Measurements from ENCODE around the gene ZNF175.
"Not testable (repeated sequence)": the region's sequence is repeated elsewhere in the genome, so short reads cannot be mapped to it uniquely, and the experiment has no call there.

ZNF175 gene

DNA sequence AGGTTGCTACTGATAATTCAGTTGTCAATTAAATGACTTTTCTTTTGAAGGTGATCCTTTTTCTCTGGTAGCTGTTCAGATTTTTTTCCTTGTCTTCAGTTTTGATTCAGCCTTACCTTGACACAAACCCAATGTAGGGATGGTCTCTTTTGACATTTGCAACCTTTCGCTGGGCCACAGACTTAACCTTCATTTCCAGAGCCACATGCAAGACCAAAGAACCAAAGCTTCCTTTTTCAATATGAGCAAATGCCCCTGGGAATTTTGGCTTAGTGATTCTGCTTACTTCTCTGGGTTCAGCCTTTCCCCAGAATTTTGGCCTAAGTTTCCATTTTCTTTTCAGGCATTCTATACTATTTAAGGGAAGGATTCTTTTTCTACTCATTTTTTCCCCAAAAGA is 39.5 kb downstream of the ZNF175 start:
- no peak for TF ChIP-seq ZFX (IDR thresholded peaks at IDR 0.05; ENCODE audit: borderline replicate concordance)
- TF ChIP-seq, protein P1, sequence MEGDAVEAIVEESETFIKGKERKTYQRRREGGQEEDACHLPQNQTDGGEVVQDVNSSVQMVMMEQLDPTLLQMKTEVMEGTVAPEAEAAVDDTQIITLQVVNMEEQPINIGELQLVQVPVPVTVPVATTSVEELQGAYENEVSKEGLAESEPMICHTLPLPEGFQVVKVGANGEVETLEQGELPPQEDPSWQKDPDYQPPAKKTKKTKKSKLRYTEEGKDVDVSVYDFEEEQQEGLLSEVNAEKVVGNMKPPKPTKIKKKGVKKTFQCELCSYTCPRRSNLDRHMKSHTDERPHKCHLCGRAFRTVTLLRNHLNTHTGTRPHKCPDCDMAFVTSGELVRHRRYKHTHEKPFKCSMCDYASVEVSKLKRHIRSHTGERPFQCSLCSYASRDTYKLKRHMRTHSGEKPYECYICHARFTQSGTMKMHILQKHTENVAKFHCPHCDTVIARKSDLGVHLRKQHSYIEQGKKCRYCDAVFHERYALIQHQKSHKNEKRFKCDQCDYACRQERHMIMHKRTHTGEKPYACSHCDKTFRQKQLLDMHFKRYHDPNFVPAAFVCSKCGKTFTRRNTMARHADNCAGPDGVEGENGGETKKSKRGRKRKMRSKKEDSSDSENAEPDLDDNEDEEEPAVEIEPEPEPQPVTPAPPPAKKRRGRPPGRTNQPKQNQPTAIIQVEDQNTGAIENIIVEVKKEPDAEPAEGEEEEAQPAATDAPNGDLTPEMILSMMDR (IDR thresholded peaks at IDR 0.05), result no peak
- no peak overlapping the region for H3K27ac ChIP-seq

DNA sequence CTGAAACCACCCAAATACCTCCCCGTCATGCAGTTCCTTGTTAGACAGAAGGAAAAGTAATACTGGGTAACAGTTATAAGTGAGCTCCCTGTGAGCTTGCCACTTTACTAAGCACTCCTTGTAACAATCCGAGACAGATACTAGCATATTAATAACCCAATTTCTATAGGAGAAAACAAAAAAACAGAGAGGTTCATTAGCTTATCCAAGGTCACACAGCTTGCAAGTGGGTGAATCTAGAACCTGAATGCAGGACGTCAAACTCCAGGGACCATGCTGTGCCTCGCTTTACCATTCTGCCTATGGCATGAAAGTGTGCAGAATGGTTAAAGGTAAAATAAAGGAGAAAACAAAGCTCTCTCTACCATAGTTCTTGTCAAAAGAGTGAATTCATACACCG is 43.7 kb downstream of the ZNF175 start:
- TF ChIP-seq ZFX (IDR thresholded peaks at IDR 0.05; ENCODE audit: borderline replicate concordance), result no peak
- TF ChIP-seq, protein P1 (IDR thresholded peaks at IDR 0.05), result no peak
- no peak overlapping the region for H3K27ac ChIP-seq

DNA sequence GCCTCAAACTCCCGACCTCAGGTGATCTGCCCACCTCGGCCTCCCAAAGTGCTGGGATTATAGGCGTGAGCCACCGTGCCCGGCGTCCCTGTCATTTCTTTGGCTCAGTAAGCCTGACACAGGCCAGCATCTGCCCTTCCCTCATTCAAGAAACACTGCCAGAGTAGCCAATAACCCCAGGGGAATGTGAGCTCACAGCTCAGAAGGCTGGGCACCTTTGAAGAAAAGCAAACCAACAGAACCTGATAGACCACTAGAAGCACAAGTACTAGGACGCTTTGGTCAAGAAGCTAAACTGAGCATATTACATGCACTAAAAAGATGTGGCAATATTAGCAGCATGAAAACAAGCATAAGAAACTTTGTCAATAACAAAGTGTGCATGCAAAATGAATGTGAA is 44.9 kb downstream of the ZNF175 start:
- no peak for TF ChIP-seq ZFX (IDR thresholded peaks at IDR 0.05; ENCODE audit: borderline replicate concordance)
- TF ChIP-seq, protein P1 (IDR thresholded peaks at IDR 0.05), result no peak
- H3K27ac ChIP-seq, result no peak overlapping the region

DNA sequence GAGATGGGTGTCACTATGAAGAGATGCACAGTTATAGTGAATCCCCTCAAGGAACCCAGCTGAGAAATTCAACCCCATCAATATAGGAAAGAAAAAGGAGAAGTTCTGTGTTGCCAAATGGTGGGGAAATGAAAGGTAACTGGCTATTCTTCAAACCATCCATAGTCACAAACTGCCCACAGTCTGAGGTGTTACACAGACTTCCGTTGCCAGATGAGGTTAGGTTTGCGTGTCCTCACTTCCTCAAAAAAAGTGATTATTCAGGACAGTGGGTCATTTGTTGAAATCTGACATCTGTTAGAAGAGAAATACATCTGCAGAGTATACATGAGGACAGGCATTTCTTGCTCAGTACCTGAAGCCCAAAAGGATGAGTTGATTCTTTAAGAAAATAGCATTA is 50.1 kb downstream of the ZNF175 start:
- H3K27ac ChIP-seq, result no peak overlapping the region
- TF ChIP-seq, protein P1 (IDR thresholded peaks at IDR 0.05), result no peak
- TF ChIP-seq ZFX (IDR thresholded peaks at IDR 0.05; ENCODE audit: borderline replicate concordance), result no peak

DNA sequence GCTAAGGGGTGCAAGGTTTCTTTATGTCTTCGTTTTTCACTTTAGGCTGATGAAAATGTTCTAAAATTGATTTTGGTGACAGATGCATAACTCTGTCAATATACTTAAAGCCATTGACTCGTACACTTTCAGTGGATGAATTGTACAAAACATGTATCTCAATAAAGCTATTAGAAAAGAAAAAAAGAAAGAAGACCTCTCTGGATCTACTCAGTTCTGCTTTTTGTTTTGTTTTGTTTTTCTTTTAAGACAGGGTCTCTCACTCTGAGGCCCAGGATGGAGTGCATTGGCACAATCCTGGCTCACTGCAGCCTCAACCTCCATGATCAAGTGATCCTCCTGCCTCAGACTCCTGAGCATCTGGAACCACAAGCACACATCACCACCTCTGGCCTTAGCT is 55.6 kb downstream of the ZNF175 start:
- TF ChIP-seq, protein P1 (IDR thresholded peaks at IDR 0.05), result no peak
- no peak for TF ChIP-seq ZFX (IDR thresholded peaks at IDR 0.05; ENCODE audit: borderline replicate concordance)

DNA sequence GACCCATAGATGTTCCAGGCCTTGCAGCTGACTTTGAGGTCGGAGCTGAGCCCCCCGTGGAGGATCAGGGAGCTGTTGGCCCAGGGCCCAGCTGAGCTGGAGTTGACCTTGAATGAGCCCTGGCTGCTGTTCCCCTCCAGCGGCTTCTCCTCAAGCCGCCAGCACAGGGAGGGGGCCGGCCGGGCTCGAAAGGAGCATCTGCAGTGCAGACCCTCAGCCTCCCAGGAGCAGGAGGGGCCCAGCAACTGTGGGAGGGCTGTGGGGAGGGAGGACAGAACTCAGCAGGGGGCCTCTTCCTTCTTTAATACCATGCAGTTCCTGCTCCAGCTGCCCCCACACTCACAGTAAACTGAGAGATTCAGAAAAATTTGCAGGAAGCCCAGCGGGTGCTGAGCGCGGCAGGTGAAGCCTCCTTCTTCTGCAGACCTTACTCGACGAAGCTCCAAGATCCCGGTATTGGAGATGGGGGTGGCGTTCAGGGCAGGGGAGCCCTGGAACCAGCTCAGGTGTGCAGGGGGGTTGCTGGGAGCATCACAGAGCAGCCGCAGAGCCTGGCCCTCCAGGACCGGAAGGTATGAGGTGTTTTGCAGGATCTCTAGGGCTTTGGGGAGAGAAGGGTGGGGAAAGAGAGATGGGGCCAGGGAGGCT is 56.5 kb downstream of the ZNF175 start:
- no peak overlapping the region for H3K27ac ChIP-seq
- TF ChIP-seq, protein P1 (IDR thresholded peaks at IDR 0.05), result no peak
- no peak for TF ChIP-seq ZFX (IDR thresholded peaks at IDR 0.05; ENCODE audit: borderline replicate concordance)

More for the DNA sequence above, 55.6 kb downstream of the ZNF175 start:
- no peak overlapping the region for H3K27ac ChIP-seq

DNA sequence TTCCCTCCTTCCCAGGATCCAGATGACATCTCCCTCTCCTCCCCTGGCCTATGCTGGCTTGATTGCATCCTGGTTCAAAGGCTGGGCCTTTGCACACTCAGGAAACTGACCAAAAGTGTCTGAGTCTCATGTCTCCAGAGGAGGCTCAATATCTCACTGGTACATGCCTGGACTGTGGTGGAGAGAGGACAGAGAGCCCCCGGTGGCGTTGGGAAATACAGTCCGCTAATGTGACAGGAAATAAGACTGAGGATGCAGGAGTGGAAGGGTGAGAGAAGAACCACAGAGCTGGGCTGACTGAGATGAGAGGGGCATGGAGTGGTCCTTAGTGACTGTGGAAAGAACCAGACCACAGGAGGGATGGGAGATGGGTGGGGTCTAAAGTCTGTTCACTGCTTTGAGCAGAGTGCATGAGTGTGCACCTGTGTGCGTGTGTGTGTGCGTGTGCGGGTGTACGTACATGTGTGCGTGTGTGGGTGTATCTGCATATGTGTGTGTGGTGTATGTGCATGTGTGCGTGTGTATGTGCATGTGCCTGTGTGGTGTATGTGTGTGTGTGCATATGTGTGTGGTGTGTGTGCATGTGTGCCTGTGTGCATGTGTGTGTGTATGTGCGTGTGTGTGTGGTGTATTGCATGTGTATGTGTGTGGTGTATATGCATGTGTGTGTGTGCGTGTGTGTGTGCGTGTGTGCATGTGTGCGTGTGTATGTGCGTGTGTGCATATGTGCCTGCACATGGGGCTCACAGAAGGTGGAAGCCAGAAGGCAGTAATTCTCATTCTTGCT is 57.3 kb downstream of the ZNF175 start:
- no peak for TF ChIP-seq ZFX (IDR thresholded peaks at IDR 0.05; ENCODE audit: borderline replicate concordance)
- TF ChIP-seq, protein P1 (IDR thresholded peaks at IDR 0.05), result no peak
- no peak overlapping the region for H3K27ac ChIP-seq

DNA sequence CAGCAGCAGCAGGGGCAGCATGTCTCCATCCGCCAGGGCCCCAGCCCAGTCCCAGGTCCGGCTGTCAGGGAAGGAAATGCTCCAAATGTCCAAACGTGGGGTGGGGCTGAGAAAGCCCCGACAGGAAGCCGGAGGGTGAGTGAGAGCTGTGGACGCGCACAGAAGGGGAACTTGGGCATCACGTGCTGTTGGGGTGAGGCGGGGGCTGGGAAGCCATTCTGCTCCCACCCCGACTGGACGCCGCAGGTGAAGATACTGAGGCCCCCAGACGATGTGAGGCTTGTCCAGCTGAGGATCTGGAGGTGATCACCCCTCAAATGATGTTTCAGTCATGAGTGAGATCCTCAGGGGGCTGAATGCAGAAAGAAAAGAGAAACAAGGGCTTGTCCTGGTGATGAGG is 59.2 kb downstream of the ZNF175 start, which contains the start of gene SIGLEC5:
SIGLEC5 (minus strand) TSS at position 87 of the 400 bp plus-strand sequence; CDS start at position 21, 66 bp downstream.
- not testable (repeated sequence) for H3K27ac ChIP-seq
